ENCODE results near the gene LUZP1. TPM values are rescaled to one million over a fixed set of nuclear protein-coding genes. Genes with fewer than 3 reads are reported as not detected.
A peak's percentile ranks its signal among the peaks of the same experiment; 100 is the strongest.

The LUZP1 gene
- total and polyA plus RNA-seq, 10 donors = 1.7 to 51.6 (median 31.6) TPM

DNA sequence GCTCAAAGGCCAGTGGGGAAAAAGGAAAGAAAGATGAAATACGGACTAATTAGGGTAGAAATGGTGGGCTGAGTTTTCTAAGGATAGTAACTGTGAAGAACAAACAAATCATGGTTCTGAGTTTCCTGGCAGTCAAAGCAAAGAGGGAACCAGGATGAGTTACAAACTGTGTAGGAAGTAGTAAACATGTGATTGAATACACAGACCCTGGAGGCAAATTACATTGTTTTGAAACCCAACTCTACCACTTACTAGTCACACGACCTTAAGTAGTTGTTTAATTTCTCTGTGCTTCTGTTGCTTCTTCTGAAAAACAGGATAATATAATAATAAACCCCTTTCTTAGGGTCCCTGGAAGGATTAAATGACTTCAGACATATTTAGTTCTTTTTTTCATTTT is 11.2 kb upstream of the LUZP1 start:
- peaks cover 0 to 12% (median 0%) of the 10 kb centered on the region in 7 donors for H3K27me3 ChIP-seq (replicated peaks in 1 of 7)
- H3K9me3 ChIP-seq = no peaks in the 10 kb centered on the region
- H3K4me1 ChIP-seq = peaks cover 5 to 57% (median 36%) of the 10 kb centered on the region in 6 donors
- TF ChIP-seq, protein P1, sequence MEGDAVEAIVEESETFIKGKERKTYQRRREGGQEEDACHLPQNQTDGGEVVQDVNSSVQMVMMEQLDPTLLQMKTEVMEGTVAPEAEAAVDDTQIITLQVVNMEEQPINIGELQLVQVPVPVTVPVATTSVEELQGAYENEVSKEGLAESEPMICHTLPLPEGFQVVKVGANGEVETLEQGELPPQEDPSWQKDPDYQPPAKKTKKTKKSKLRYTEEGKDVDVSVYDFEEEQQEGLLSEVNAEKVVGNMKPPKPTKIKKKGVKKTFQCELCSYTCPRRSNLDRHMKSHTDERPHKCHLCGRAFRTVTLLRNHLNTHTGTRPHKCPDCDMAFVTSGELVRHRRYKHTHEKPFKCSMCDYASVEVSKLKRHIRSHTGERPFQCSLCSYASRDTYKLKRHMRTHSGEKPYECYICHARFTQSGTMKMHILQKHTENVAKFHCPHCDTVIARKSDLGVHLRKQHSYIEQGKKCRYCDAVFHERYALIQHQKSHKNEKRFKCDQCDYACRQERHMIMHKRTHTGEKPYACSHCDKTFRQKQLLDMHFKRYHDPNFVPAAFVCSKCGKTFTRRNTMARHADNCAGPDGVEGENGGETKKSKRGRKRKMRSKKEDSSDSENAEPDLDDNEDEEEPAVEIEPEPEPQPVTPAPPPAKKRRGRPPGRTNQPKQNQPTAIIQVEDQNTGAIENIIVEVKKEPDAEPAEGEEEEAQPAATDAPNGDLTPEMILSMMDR (IDR thresholded peaks at IDR 0.05 in 8 of 11, conservative IDR thresholded peaks at IDR 0.05 in 3 of 11) = no peak
- TF ChIP-seq POLR2A (IDR thresholded peaks at IDR 0.05) (no peak), POLR2AphosphoS5 (IDR thresholded peaks at IDR 0.05) (no peak)
- intact Hi-C loops (cut with DNase I; ENCODE audit: low total_unique reads) = no loop called here
- H3K4me3 ChIP-seq = no peak overlapping the region
- no peak overlapping the region for H3K27ac ChIP-seq
- DNase-seq = no peak
- H3K36me3 ChIP-seq = no peaks in the 10 kb centered on the region
- 78 to 92% (median 83%) methylated on average over 2 of the region's 2 CpGs for WGBS, 5 donors

DNA sequence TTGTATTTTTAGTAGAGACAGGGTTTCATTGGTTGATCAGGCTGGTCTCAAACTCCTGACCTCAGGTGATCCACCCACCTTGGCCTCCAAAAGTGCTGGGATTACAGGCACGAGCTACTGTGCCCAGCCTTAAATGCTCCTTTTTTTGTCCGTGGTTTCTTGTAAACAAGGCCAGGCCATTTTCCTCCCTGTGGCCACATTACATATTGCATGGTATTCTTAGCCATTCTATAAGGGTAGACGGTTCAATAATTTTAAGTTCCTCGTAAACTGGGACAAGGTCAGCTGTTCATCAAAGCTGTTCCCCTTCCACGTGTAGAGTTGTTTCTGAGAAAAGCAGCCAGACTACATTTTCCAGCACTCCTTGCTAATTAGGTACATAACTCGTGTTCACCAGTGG is 10.3 kb upstream of the LUZP1 start:
- Histone ChIP-seq H3K36me3 (no peaks in the 10 kb centered on the region), H3K4me3 (no peak overlapping the region), H3K4me1 (peaks cover 5 to 56% (median 31%) of the 10 kb centered on the region in 6 donors), H3K27ac (peak overlapping the region in 6 of 8 donors; percentile 83 to 89 (median 88)), H3K9me3 (no peaks in the 10 kb centered on the region), H3K27me3 (replicated peaks in 1 of 7) (peaks cover 0 to 12% (median 0%) of the 10 kb centered on the region in 7 donors)
- TF ChIP-seq POLR2AphosphoS5 (IDR thresholded peaks at IDR 0.05) = no peak
- TF ChIP-seq, protein P1 (IDR thresholded peaks at IDR 0.05 in 8 of 11, conservative IDR thresholded peaks at IDR 0.05 in 3 of 11) = peak in 5 of 11 experiments; percentile 13 to 40 (median 38)
- WGBS, 5 donors = 40 to 55% (median 48%) methylated on average over 6 of the region's 6 CpGs
- intact Hi-C loops (cut with DNase I; ENCODE audit: low total_unique reads) = no loop called here
- DNase-seq = no peak

DNA sequence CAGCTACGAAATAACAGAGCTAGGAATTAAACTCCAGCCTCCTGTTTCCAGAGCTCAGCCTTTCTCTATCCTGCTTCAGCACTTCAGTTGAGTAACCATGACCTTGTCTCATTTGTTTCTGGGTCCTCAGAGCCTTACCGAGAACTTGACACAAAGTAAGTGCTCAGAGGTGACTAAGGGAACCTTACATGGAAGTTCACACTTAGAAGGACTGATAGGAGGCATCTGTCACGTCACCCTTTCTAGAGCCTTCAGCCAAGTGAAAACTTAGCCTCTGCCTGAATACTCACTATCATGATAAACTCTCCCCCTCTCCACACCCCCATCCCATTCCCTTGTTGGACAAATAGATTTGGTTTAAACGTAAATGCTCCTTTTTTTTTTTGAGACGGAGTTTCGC is 9.8 kb upstream of the LUZP1 start:
- H3K4me3 ChIP-seq = peak overlapping the region in 4 of 8 donors; percentile 34 to 72 (median 52)

More for the DNA sequence above, 9.8 kb upstream of the LUZP1 start:
- DNase-seq = no peak
- Histone ChIP-seq H3K27me3 (replicated peaks in 1 of 7) (peaks cover 0 to 12% (median 0%) of the 10 kb centered on the region in 7 donors), H3K4me1 (peaks cover 5 to 53% (median 31%) of the 10 kb centered on the region in 6 donors), H3K27ac (peak overlapping the region; percentile 43 to 89 (median 86)), H3K36me3 (no peaks in the 10 kb centered on the region), H3K9me3 (no peaks in the 10 kb centered on the region)
- WGBS, 5 donors = 69 to 81% (median 73%) methylated on average over 6 of the region's 6 CpGs
- TF ChIP-seq POLR2A (IDR thresholded peaks at IDR 0.05) (no peak), POLR2AphosphoS5 (IDR thresholded peaks at IDR 0.05) (no peak)
- TF ChIP-seq, protein P1 (IDR thresholded peaks at IDR 0.05 in 8 of 11, conservative IDR thresholded peaks at IDR 0.05 in 3 of 11) = no peak
- intact Hi-C loops (cut with DNase I; ENCODE audit: low total_unique reads) = no loop called here
